Astrocyte (in vitro differentiated cells and primary cell): ENCODE data around the gene CEP250.

Source experiments
- EZH2 ChIP-seq: IDR thresholded peaks from 2 replicates; pipeline ENCODE4 v1.6.1; 2012; ENCODE audit warnings: mild to moderate bottlenecking, low read length, inconsistent platforms; ENCODE audit not compliant: insufficient read depth
- TF ChIP-seq, protein P1 (sequence below): IDR thresholded peaks from 2 replicates; pipeline ENCODE4 v1.5.1; 2011; ENCODE audit warnings: low read depth, mild to moderate bottlenecking, inconsistent platforms, low read length, moderate library complexity; ENCODE audit not compliant: insufficient read depth

DNA sequence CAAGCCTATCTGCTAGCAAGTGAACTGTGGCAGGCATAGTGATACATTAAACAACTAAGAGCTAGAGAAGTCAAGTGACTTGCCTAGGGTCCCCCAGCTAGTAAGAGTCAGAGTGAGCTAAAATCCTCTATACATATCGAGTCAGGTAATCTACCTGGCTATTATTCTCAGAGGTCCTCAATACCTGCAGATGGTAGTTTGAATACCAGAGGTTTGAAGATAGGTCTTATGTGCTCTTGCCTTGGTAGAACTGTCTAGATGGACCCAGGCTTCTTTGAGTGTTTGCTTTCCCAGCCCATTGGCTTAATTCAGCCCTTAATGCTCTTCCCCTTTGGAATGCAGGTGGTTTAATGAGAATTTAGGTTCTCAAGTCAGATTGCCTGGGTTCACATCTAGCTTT lies 87.6 kb downstream of the CEP250 start:
- no peak for TF ChIP-seq EZH2
- TF ChIP-seq, protein P1, sequence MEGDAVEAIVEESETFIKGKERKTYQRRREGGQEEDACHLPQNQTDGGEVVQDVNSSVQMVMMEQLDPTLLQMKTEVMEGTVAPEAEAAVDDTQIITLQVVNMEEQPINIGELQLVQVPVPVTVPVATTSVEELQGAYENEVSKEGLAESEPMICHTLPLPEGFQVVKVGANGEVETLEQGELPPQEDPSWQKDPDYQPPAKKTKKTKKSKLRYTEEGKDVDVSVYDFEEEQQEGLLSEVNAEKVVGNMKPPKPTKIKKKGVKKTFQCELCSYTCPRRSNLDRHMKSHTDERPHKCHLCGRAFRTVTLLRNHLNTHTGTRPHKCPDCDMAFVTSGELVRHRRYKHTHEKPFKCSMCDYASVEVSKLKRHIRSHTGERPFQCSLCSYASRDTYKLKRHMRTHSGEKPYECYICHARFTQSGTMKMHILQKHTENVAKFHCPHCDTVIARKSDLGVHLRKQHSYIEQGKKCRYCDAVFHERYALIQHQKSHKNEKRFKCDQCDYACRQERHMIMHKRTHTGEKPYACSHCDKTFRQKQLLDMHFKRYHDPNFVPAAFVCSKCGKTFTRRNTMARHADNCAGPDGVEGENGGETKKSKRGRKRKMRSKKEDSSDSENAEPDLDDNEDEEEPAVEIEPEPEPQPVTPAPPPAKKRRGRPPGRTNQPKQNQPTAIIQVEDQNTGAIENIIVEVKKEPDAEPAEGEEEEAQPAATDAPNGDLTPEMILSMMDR: no peak
